Duodenal mucosa (tissue), 2 donors: ENCODE measurements around the gene ZCCHC8.
"Not testable (repeated sequence)": the region's sequence is repeated elsewhere in the genome, so short reads cannot be mapped to it uniquely, and the experiment has no call there.

ENCODE experiments used
- H3K27ac ChIP-seq: one replicate; pipeline ENCODE4 v1.7.0; 2013; ENCODE audit warnings: low read depth, low read length
- H3K27me3 ChIP-seq, 2 donors: one replicate each; pipeline ENCODE4 v1.7.0; 2013; ENCODE audit warnings: low read length in 2 of 2, control low read depth in 1 of 2; ENCODE audit not compliant: insufficient read depth in 2 of 2, control insufficient read depth in 1 of 2
- H3K36me3 ChIP-seq, 2 donors: one replicate each; pipeline ENCODE4 v1.7.0; 2013; ENCODE audit warnings: low read length in 2 of 2, control low read depth in 1 of 2; ENCODE audit not compliant: insufficient read depth in 2 of 2, control insufficient read depth in 1 of 2
- H3K4me1 ChIP-seq, 2 donors: one replicate each; pipeline ENCODE4 v1.7.0; 2013; ENCODE audit warnings: low read length in 2 of 2, control low read depth in 1 of 2; ENCODE audit not compliant: insufficient read depth in 2 of 2, control insufficient read depth in 1 of 2
- H3K4me3 ChIP-seq, 2 donors: one replicate each; pipeline ENCODE4 v1.7.0; 2013; ENCODE audit warnings: low read length in 2 of 2, low read depth in 1 of 2
- H3K9ac ChIP-seq, 2 donors: one replicate each; pipeline ENCODE4 v1.7.0; 2013; ENCODE audit warnings: low read length in 2 of 2, low read depth in 1 of 2
- H3K9me3 ChIP-seq, 2 donors: one replicate each; pipeline ENCODE4 v1.7.0; 2013; ENCODE audit warnings: low read length in 2 of 2, control low read depth in 1 of 2; ENCODE audit not compliant: control insufficient read depth in 1 of 2

Gene ZCCHC8

GRCh38 chr12:122495258-122495657 lies 5.5 kb downstream of the ZCCHC8 start:
- Histone ChIP-seq H3K27me3 (no peaks in the 10 kb centered on the region), H3K4me1 (peaks cover 7 to 10% of the 10 kb centered on the region in 2 donors), H3K4me3 (no peak overlapping the region), H3K9me3 (no peaks in the 10 kb centered on the region), H3K36me3 (peaks cover 6 to 25% of the 10 kb centered on the region in 2 donors), H3K27ac (no peak overlapping the region), H3K9ac (no peak overlapping the region)

- not testable (repeated sequence) for H3K9me3 ChIP-seq
Measured at GRCh38 chr12:122493222-122493621, 7.5 kb downstream of the ZCCHC8 start.

GRCh38 chr12:122491991-122492390 lies 8.7 kb downstream of the ZCCHC8 start:
- Histone ChIP-seq H3K27ac (no peak overlapping the region), H3K4me1 (no peaks in the 10 kb centered on the region), H3K9me3 (no peaks in the 10 kb centered on the region), H3K9ac (no peak overlapping the region), H3K27me3 (no peaks in the 10 kb centered on the region), H3K36me3 (peaks cover 23 to 53% of the 10 kb centered on the region in 2 donors), H3K4me3 (no peak overlapping the region)

More at GRCh38 chr12:122493222-122493621, 7.5 kb downstream of the ZCCHC8 start:
- not testable (repeated sequence) for H3K4me1 ChIP-seq, H3K27ac ChIP-seq, H3K27me3 ChIP-seq, H3K9ac ChIP-seq, H3K4me3 ChIP-seq
- H3K36me3 ChIP-seq = peaks cover 19 to 40% of the 10 kb centered on the region in 2 donors

GRCh38 chr12:122489038-122489437 lies 11.7 kb downstream of the ZCCHC8 start:
- Histone ChIP-seq H3K4me3 (no peak overlapping the region), H3K4me1 (no peaks in the 10 kb centered on the region), H3K27me3 (no peaks in the 10 kb centered on the region), H3K36me3 (peaks cover 34 to 64% of the 10 kb centered on the region in 2 donors), H3K9me3 (no peaks in the 10 kb centered on the region), H3K27ac (no peak overlapping the region), H3K9ac (no peak overlapping the region)

- peaks cover 36 to 73% of the 10 kb centered on the region in 2 donors for H3K36me3 ChIP-seq
- H3K4me3 ChIP-seq, H3K27ac ChIP-seq, H3K27me3 ChIP-seq, H3K4me1 ChIP-seq, H3K9ac ChIP-seq, H3K9me3 ChIP-seq: not testable (repeated sequence)
Measured at GRCh38 chr12:122487807-122488206, 12.9 kb downstream of the ZCCHC8 start.

GRCh38 chr12:122486805-122487426 lies 13.8 kb downstream of the ZCCHC8 start:
- peaks cover 38 to 75% of the 10 kb centered on the region in 2 donors for H3K36me3 ChIP-seq
- H3K4me3 ChIP-seq = no peak overlapping the region
- H3K9me3 ChIP-seq = no peaks in the 10 kb centered on the region
- no peak overlapping the region for H3K27ac ChIP-seq
- no peak overlapping the region for H3K9ac ChIP-seq
- H3K27me3 ChIP-seq = no peaks in the 10 kb centered on the region
- H3K4me1 ChIP-seq = no peaks in the 10 kb centered on the region

GRCh38 chr12:122486360-122486759 lies 14.4 kb downstream of the ZCCHC8 start:
- H3K9me3 ChIP-seq, H3K9ac ChIP-seq, H3K4me3 ChIP-seq, H3K27ac ChIP-seq, H3K27me3 ChIP-seq, H3K4me1 ChIP-seq: not testable (repeated sequence)
- peaks cover 37 to 77% of the 10 kb centered on the region in 2 donors for H3K36me3 ChIP-seq

GRCh38 chr12:122484385-122484784 lies 16.3 kb downstream of the ZCCHC8 start:
- H3K9ac ChIP-seq, H3K27me3 ChIP-seq, H3K4me3 ChIP-seq, H3K4me1 ChIP-seq, H3K9me3 ChIP-seq, H3K27ac ChIP-seq: not testable (repeated sequence)
- H3K36me3 ChIP-seq = peaks cover 45 to 78% of the 10 kb centered on the region in 2 donors

- Histone ChIP-seq H3K9ac (no peak overlapping the region), H3K4me3 (no peak overlapping the region), H3K27ac (no peak overlapping the region), H3K36me3 (peaks cover 42 to 75% of the 10 kb centered on the region in 2 donors), H3K27me3 (no peaks in the 10 kb centered on the region), H3K9me3 (no peaks in the 10 kb centered on the region), H3K4me1 (no peaks in the 10 kb centered on the region)
Measured at GRCh38 chr12:122483969-122484368, 16.8 kb downstream of the ZCCHC8 start.

GRCh38 chr12:122481861-122482260 lies 18.9 kb downstream of the ZCCHC8 start:
- H3K4me1 ChIP-seq = no peaks in the 10 kb centered on the region

More at GRCh38 chr12:122481861-122482260, 18.9 kb downstream of the ZCCHC8 start:
- no peak overlapping the region for H3K4me3 ChIP-seq
- H3K27ac ChIP-seq = no peak overlapping the region
- H3K27me3 ChIP-seq = no peaks in the 10 kb centered on the region
- H3K9me3 ChIP-seq = no peaks in the 10 kb centered on the region
- H3K36me3 ChIP-seq = peaks cover 44 to 73% of the 10 kb centered on the region in 2 donors
- no peak overlapping the region for H3K9ac ChIP-seq
